Measurements from ENCODE around the gene ABT1. TPM values are rescaled to one million over a fixed set of nuclear protein-coding genes. Genes with fewer than 3 reads are reported as not detected.

The ABT1 gene
- total and polyA plus RNA-seq, 2 experiments from 2014 or later: 25.7 to 29.1 TPM

DNA sequence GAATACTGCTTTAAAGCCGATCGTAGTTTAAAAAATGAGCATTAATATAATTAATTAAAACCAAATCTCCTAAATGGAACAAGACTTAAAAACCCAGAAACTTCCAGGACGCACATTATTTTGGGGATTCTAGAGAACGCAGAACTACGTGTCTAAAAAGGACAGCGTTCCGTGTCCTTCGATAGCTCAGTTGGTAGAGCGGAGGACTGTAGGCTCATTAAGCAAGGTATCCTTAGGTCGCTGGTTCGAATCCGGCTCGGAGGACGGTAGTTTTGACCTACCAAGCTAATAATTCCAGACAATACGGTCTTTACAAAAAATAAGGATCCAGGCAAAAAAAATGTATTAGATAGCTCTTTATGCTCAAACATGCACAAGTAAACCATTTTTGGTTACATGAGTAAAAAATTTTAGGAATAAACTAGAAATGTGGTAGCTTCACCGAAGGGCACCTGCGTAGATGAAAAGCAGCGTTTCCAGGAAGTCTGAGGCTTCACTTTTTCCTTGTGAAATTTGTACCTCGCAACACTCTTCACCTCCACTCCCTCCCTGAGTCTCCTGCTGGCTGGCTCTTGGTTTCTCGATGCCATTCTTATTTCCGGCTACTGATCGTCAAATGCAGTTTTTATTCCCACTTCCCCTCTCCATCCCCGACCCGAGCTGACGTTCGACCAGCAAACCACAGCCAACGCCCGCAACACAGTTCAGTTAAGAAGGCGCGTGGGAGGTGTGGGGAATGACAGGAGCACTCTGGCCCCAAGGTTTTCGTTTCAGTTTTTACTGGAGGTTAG is 19.6 kb upstream of the ABT1 start (continued):
- TF ChIP-seq, protein P1, sequence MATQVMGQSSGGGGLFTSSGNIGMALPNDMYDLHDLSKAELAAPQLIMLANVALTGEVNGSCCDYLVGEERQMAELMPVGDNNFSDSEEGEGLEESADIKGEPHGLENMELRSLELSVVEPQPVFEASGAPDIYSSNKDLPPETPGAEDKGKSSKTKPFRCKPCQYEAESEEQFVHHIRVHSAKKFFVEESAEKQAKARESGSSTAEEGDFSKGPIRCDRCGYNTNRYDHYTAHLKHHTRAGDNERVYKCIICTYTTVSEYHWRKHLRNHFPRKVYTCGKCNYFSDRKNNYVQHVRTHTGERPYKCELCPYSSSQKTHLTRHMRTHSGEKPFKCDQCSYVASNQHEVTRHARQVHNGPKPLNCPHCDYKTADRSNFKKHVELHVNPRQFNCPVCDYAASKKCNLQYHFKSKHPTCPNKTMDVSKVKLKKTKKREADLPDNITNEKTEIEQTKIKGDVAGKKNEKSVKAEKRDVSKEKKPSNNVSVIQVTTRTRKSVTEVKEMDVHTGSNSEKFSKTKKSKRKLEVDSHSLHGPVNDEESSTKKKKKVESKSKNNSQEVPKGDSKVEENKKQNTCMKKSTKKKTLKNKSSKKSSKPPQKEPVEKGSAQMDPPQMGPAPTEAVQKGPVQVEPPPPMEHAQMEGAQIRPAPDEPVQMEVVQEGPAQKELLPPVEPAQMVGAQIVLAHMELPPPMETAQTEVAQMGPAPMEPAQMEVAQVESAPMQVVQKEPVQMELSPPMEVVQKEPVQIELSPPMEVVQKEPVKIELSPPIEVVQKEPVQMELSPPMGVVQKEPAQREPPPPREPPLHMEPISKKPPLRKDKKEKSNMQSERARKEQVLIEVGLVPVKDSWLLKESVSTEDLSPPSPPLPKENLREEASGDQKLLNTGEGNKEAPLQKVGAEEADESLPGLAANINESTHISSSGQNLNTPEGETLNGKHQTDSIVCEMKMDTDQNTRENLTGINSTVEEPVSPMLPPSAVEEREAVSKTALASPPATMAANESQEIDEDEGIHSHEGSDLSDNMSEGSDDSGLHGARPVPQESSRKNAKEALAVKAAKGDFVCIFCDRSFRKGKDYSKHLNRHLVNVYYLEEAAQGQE (IDR thresholded peaks at IDR 0.05; ENCODE audit: unreplicated experiment): no peak
- TF ChIP-seq, protein P2, sequence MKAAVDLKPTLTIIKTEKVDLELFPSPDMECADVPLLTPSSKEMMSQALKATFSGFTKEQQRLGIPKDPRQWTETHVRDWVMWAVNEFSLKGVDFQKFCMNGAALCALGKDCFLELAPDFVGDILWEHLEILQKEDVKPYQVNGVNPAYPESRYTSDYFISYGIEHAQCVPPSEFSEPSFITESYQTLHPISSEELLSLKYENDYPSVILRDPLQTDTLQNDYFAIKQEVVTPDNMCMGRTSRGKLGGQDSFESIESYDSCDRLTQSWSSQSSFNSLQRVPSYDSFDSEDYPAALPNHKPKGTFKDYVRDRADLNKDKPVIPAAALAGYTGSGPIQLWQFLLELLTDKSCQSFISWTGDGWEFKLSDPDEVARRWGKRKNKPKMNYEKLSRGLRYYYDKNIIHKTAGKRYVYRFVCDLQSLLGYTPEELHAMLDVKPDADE (IDR thresholded peaks at IDR 0.05): no peak
- TF ChIP-seq POLR2AphosphoS5 (IDR thresholded peaks at IDR 0.05; ENCODE audit: low read depth): no peak

- no peak overlapping the region for H3K27ac ChIP-seq (ENCODE audit: low read depth)
- peak overlapping the region; percentile 68 for H3K4me2 ChIP-seq
- Mint-ChIP-seq H3K36me3 (ENCODE audit: low read depth) (no peaks in the 10 kb centered on the region), H3K27ac (no peak overlapping the region), H3K9me3 (peaks cover 13% of the 10 kb centered on the region; the same call in 2 of the 3 replicates), H3K27me3 (ENCODE audit: insufficient read depth, low read depth, poor library complexity) (peaks cover 24% of the 10 kb centered on the region), H3K4me3 (peak overlapping the region; percentile 93), H3K4me1 (peaks cover 9% of the 10 kb centered on the region)
- DNase-seq (ENCODE audit: low spot score) (peak; percentile 37), ATAC-seq (no peak)
- no peaks in the 10 kb centered on the region; the same call in 1 of the 2 replicates for H3K9me2 ChIP-seq (ENCODE audit: insufficient read depth)
- no peaks in the 10 kb centered on the region for H3F3A ChIP-seq (replicated peaks; ENCODE audit: low read depth)
- H4K20me1 ChIP-seq (replicated peaks; ENCODE audit: insufficient read depth): no peaks in the 10 kb centered on the region
- H2AFZ ChIP-seq: peak overlapping the region; percentile 52; the same call in 1 of the 2 replicates
- H3K79me2 ChIP-seq (replicated peaks; ENCODE audit: insufficient read depth): no peaks in the 10 kb centered on the region
- peaks cover 7% of the 10 kb centered on the region; the same call in 1 of the 2 replicates for H3K4me1 ChIP-seq (ENCODE audit: insufficient read depth)
- peak overlapping the region; percentile 70 for H3K4me3 ChIP-seq
- 0 out of 2 replicates have a peak, but pooled peaks cover 1% of the 10 kb centered on the region for H3K27me3 ChIP-seq (ENCODE audit: insufficient read depth)
- no peak for TF ChIP-seq CREB1 (CRISPR knock-in tag; IDR thresholded peaks at IDR 0.05; ENCODE audit: low read depth)
- no peak for TF ChIP-seq STAT1 (IDR thresholded peaks at IDR 0.05; ENCODE audit: unreplicated experiment)
- no peak for TF ChIP-seq ZNF331 (CRISPR knock-in tag; IDR thresholded peaks at IDR 0.05; ENCODE audit: low read depth)
- TF ChIP-seq JUNB (IDR thresholded peaks at IDR 0.05; ENCODE audit: unreplicated experiment): no peak
- H3K36me3 ChIP-seq (ENCODE audit: insufficient read depth): no peaks in the 10 kb centered on the region
Observed at GRCh38 chr6:26577720-26578072, 19.1 kb upstream of the ABT1 start.

DNA sequence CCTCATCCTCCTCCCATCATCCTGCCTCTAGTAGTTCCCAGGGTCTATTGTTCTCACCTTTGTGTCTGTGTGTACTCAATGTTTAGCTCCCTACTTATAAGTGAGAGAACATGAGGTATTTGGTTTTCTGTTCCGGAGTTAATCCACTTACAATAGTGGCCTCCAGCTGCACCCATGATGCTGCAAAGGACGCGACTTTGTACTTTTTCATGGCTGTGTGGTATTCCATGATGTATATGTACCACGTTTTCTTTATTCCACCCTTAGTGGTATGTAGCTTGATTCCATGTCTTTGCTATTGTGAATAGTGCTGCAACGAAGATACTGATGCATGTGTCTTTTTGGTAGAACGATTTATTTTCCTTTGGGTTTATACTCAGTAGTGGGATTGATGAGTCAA is 18.5 kb upstream of the ABT1 start:
- Mint-ChIP-seq H3K27me3 (ENCODE audit: insufficient read depth, low read depth, poor library complexity) (peaks cover 18% of the 10 kb centered on the region), H3K27ac (no peak overlapping the region)
- no peaks in the 10 kb centered on the region for H4K20me1 ChIP-seq (replicated peaks; ENCODE audit: insufficient read depth)

More for the DNA sequence above, 18.5 kb upstream of the ABT1 start:
- peak overlapping the region; percentile 93 for H3K4me3 Mint-ChIP-seq
- peaks cover 6% of the 10 kb centered on the region; the same call in 2 of the 3 replicates for H3K4me1 Mint-ChIP-seq
- no peak overlapping the region for H3K27ac ChIP-seq (ENCODE audit: low read depth)
- ATAC-seq (no peak), DNase-seq (ENCODE audit: low spot score) (no peak)
- no peaks in the 10 kb centered on the region for H3F3A ChIP-seq (replicated peaks; ENCODE audit: low read depth)
- peaks cover 7% of the 10 kb centered on the region; the same call in 1 of the 2 replicates for H3K4me1 ChIP-seq (ENCODE audit: insufficient read depth)
- H3K36me3 Mint-ChIP-seq (ENCODE audit: low read depth): no peaks in the 10 kb centered on the region
- H3K4me2 ChIP-seq: no peak overlapping the region
- H2AFZ ChIP-seq: no peak overlapping the region
- H3K79me2 ChIP-seq (replicated peaks; ENCODE audit: insufficient read depth): no peaks in the 10 kb centered on the region
- no peaks in the 10 kb centered on the region for H3K36me3 ChIP-seq (ENCODE audit: insufficient read depth)
- peaks cover 13% of the 10 kb centered on the region; the same call in 2 of the 3 replicates for H3K9me3 Mint-ChIP-seq
- 0 out of 2 replicates have a peak, but pooled peaks cover 6% of the 10 kb centered on the region for H3K27me3 ChIP-seq (ENCODE audit: insufficient read depth)
- no peak for TF ChIP-seq POLR2AphosphoS5 (IDR thresholded peaks at IDR 0.05; ENCODE audit: low read depth)
- TF ChIP-seq, protein P2 (IDR thresholded peaks at IDR 0.05): no peak
- no peak for TF ChIP-seq CREB1 (CRISPR knock-in tag; IDR thresholded peaks at IDR 0.05; ENCODE audit: low read depth)
- TF ChIP-seq EZH2phosphoT487 (IDR thresholded peaks at IDR 0.05; ENCODE audit: unreplicated experiment): no peak
- no peak for TF ChIP-seq STAT1 (IDR thresholded peaks at IDR 0.05; ENCODE audit: unreplicated experiment)
- no peak for TF ChIP-seq ZNF331 (CRISPR knock-in tag; IDR thresholded peaks at IDR 0.05; ENCODE audit: low read depth)
- no peak for TF ChIP-seq EZH2 (IDR thresholded peaks at IDR 0.05; ENCODE audit: low read depth, unreplicated experiment)
- TF ChIP-seq, protein P3, sequence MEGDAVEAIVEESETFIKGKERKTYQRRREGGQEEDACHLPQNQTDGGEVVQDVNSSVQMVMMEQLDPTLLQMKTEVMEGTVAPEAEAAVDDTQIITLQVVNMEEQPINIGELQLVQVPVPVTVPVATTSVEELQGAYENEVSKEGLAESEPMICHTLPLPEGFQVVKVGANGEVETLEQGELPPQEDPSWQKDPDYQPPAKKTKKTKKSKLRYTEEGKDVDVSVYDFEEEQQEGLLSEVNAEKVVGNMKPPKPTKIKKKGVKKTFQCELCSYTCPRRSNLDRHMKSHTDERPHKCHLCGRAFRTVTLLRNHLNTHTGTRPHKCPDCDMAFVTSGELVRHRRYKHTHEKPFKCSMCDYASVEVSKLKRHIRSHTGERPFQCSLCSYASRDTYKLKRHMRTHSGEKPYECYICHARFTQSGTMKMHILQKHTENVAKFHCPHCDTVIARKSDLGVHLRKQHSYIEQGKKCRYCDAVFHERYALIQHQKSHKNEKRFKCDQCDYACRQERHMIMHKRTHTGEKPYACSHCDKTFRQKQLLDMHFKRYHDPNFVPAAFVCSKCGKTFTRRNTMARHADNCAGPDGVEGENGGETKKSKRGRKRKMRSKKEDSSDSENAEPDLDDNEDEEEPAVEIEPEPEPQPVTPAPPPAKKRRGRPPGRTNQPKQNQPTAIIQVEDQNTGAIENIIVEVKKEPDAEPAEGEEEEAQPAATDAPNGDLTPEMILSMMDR (conservative IDR thresholded peaks at IDR 0.05; ENCODE audit: low read depth in 2 of 2): no peak
- TF ChIP-seq ZNF114 (CRISPR knock-in tag; IDR thresholded peaks at IDR 0.05): no peak
- H3K9me2 ChIP-seq (ENCODE audit: insufficient read depth): no peaks in the 10 kb centered on the region; the same call in 1 of the 2 replicates
- peak overlapping the region; percentile 70; the same call in 1 of the 2 replicates for H3K4me3 ChIP-seq
